Measurements from ENCODE around the gene HMGB2.

GRCh38 chr4:173282626-173283025 lies 51.5 kb downstream of the HMGB2 start:
- TF ChIP-seq CTCF (IDR thresholded peaks at IDR 0.05) (no peak), POLR2A (IDR thresholded peaks at IDR 0.05) (no peak), POLR2AphosphoS5 (IDR thresholded peaks at IDR 0.05) (no peak)
